Astrocyte (in vitro differentiated cells and primary cell): ENCODE measurements around the gene DYNLT4. TPM values are rescaled to one million over a fixed set of nuclear protein-coding genes. Genes with fewer than 3 reads are reported as not detected.

Experiments used
- DNase-seq: peaks from one replicate; pipeline ENCODE4 v3.0.0-alpha.2; 2010; ENCODE audit warnings: low read depth
- FAIRE-seq: peaks from 2 replicates; lab custom pipeline; 2011; peaks lifted over from hg19 to GRCh38; lab: Jason Lieb, UNC
- H2AFZ ChIP-seq: 2 replicates; pipeline ENCODE4 v1.6.0; 2012; ENCODE audit warnings: low read depth, low read length, inconsistent platforms
- H3K27ac ChIP-seq: 2 replicates; pipeline ENCODE4 v1.5.1; 2011; ENCODE audit warnings: low read depth, low read length, inconsistent platforms
- H3K27me3 ChIP-seq: 2 replicates; pipeline ENCODE4 v1.6.0; 2011; ENCODE audit warnings: low read length, inconsistent platforms; ENCODE audit not compliant: insufficient read depth
- H3K36me3 ChIP-seq: 2 replicates; pipeline ENCODE4 v1.5.1; 2011; ENCODE audit warnings: low read length, inconsistent platforms; ENCODE audit not compliant: insufficient read depth
- H3K4me1 ChIP-seq: 2 replicates; pipeline ENCODE4 v1.5.1; 2011; ENCODE audit warnings: low read length, inconsistent platforms; ENCODE audit not compliant: insufficient read depth
- H3K4me2 ChIP-seq: 2 replicates; pipeline ENCODE4 v1.6.0; 2012; ENCODE audit warnings: low read length, inconsistent platforms
- H3K4me3 ChIP-seq: 2 replicates; pipeline ENCODE4 v1.5.1; 2011; ENCODE audit warnings: low read depth, mild to moderate bottlenecking, low read length, inconsistent platforms; ENCODE audit not compliant: insufficient read depth
- H3K79me2 ChIP-seq: 2 replicates; pipeline ENCODE4 v1.6.0; 2012; ENCODE audit warnings: mild to moderate bottlenecking, low read length, inconsistent platforms; ENCODE audit not compliant: insufficient read depth
- H3K9ac ChIP-seq: 2 replicates; pipeline ENCODE4 v1.6.0; 2012; ENCODE audit warnings: mild to moderate bottlenecking, low read length, inconsistent platforms
- H3K9me3 ChIP-seq: 2 replicates; pipeline ENCODE4 v1.5.1; 2012; ENCODE audit warnings: low read depth, mild to moderate bottlenecking, low read length, inconsistent platforms; ENCODE audit not compliant: insufficient read depth
- H4K20me1 ChIP-seq: 2 replicates; pipeline ENCODE4 v1.6.0; 2012; ENCODE audit warnings: low read length, inconsistent platforms; ENCODE audit not compliant: insufficient read depth
- H3K27ac Mint-ChIP-seq: one replicate; pipeline ENCODE4 v1.8.0; 2021; ENCODE audit warnings: mild to moderate bottlenecking, mixed read lengths; ENCODE audit not compliant: unreplicated experiment
- H3K27me3 Mint-ChIP-seq: one replicate; pipeline ENCODE4 v1.8.0; 2021; ENCODE audit warnings: low read depth, mixed read lengths; ENCODE audit not compliant: unreplicated experiment
- H3K36me3 Mint-ChIP-seq: one replicate; pipeline ENCODE4 v1.8.0; 2021; ENCODE audit warnings: low read depth, mixed read lengths; ENCODE audit not compliant: unreplicated experiment
- H3K4me1 Mint-ChIP-seq: one replicate; pipeline ENCODE4 v1.8.0; 2021; ENCODE audit warnings: low read depth, mixed read lengths; ENCODE audit not compliant: unreplicated experiment
- H3K4me3 Mint-ChIP-seq: one replicate; pipeline ENCODE4 v1.8.0; 2021; ENCODE audit warnings: mild to moderate bottlenecking, moderate library complexity, mixed read lengths; ENCODE audit not compliant: unreplicated experiment
- H3K9me3 Mint-ChIP-seq: one replicate; pipeline ENCODE4 v1.8.0; 2021; ENCODE audit warnings: mild to moderate bottlenecking, mixed read lengths; ENCODE audit not compliant: unreplicated experiment
- CTCF ChIP-seq: IDR thresholded peaks from 2 replicates; pipeline ENCODE4 v1.5.1; 2011; ENCODE audit warnings: low read depth, mild to moderate bottlenecking, inconsistent platforms, low read length, moderate library complexity; ENCODE audit not compliant: insufficient read depth
- EZH2 ChIP-seq: IDR thresholded peaks from 2 replicates; pipeline ENCODE4 v1.6.1; 2012; ENCODE audit warnings: mild to moderate bottlenecking, low read length, inconsistent platforms; ENCODE audit not compliant: insufficient read depth
- total RNA-seq: library from RNA; stranded (reverse); gene quantifications from 2 replicates; pipeline ENCODE4 v1.2.1, GENCODE V29; 2021

DYNLT4 gene
- total RNA-seq, 1 donor from 2014 or later = 0.50 TPM

GRCh38 chr1:44784094-44785028, 22.8 kb downstream of the DYNLT4 start:
- H3K27ac Mint-ChIP-seq = no peak overlapping the region

GRCh38 chr1:44783697-44784093, 23.5 kb downstream of the DYNLT4 start:
- peaks cover 6% of the 10 kb centered on the region for H3K36me3 ChIP-seq
- peaks cover 6% of the 10 kb centered on the region for H3K79me2 ChIP-seq
- no peaks in the 10 kb centered on the region for H3K27me3 ChIP-seq
- H3K27ac Mint-ChIP-seq = peak overlapping the region; percentile 66
- peaks cover 25% of the 10 kb centered on the region for H3K4me1 ChIP-seq
- no peak overlapping the region for H3K27ac ChIP-seq
- peaks cover 5% of the 10 kb centered on the region for H3K4me1 Mint-ChIP-seq
- FAIRE-seq (no peak), DNase-seq (no peak)
- peak overlapping the region; percentile 69 for H3K4me3 Mint-ChIP-seq
- H3K4me3 ChIP-seq = no peak overlapping the region
- no peaks in the 10 kb centered on the region for H3K9me3 Mint-ChIP-seq
- H2AFZ ChIP-seq = peak overlapping the region; percentile 77
- peak overlapping the region; percentile 83 for H3K4me2 ChIP-seq
- peaks cover 9% of the 10 kb centered on the region for H3K27me3 Mint-ChIP-seq
- TF ChIP-seq EZH2 (no peak), CTCF (no peak)
- no peaks in the 10 kb centered on the region for H3K9me3 ChIP-seq
- H3K36me3 Mint-ChIP-seq = peaks cover 13% of the 10 kb centered on the region
- peaks cover 26% of the 10 kb centered on the region for H4K20me1 ChIP-seq
- peak overlapping the region; percentile 63 for H3K9ac ChIP-seq

More at GRCh38 chr1:44784094-44785028, 22.8 kb downstream of the DYNLT4 start:
- FAIRE-seq = no peak
- Histone ChIP-seq H3K4me3 (peak overlapping the region; percentile 13), H2AFZ (peak overlapping the region; percentile 77), H3K27ac (no peak overlapping the region), H3K9ac (peak overlapping the region; percentile 63), H3K4me1 (peaks cover 25% of the 10 kb centered on the region), H4K20me1 (peaks cover 19% of the 10 kb centered on the region), H3K4me2 (peak overlapping the region; percentile 83), H3K36me3 (no peaks in the 10 kb centered on the region), H3K79me2 (no peaks in the 10 kb centered on the region), H3K27me3 (no peaks in the 10 kb centered on the region), H3K9me3 (no peaks in the 10 kb centered on the region)
- Mint-ChIP-seq H3K4me3 (no peak overlapping the region), H3K4me1 (no peaks in the 10 kb centered on the region), H3K36me3 (peaks cover 12% of the 10 kb centered on the region), H3K9me3 (no peaks in the 10 kb centered on the region), H3K27me3 (peaks cover 9% of the 10 kb centered on the region)
- no peak for DNase-seq
- TF ChIP-seq EZH2 = no peak
- TF ChIP-seq CTCF = no peak
